A549 (cell line): ENCODE measurements around the gene ELL.

Experiments
- BHLHE40 ChIP-seq: IDR thresholded peaks from 2 replicates; pipeline ENCODE4 v1.6.1; 2012; ENCODE audit warnings: low read depth, low read length, inconsistent platforms
- MYC ChIP-seq: IDR thresholded peaks from 2 replicates; pipeline ENCODE4 v1.6.1; 2012; ENCODE audit warnings: mild to moderate bottlenecking, inconsistent platforms, low read length, improper control_type of control experiment, borderline replicate concordance
- RARB ChIP-seq: fragments of 250-450 bp; sonication (Bioruptor Pico); IDR thresholded peaks from 2 replicates; pipeline ENCODE4 v1.8.0; 2021; ENCODE audit warnings: mild to moderate bottlenecking, moderate library complexity

GRCh38 chr19:18428173-18428786 lies 93.6 kb downstream of the ELL start:
- TF ChIP-seq BHLHE40 (no peak), RARB (no peak), MYC (no peak)
